A673 (cell line): Measurements from ENCODE around the gene SPON1. TPM values are rescaled to one million over a fixed set of nuclear protein-coding genes. Genes with fewer than 3 reads are reported as not detected.

Source experiments
- BruUV-seq: library from RNA; stranded (reverse); fragments of 400-500 nt; replicated peaks from 2 replicates; lab custom pipeline; 2021; lab: Mats Ljungman, UMichigan
- CTCF ChIA-PET: fragments of 300-600 bp; sonication (Branson Sonifier 250); formaldehyde crosslinking; loops from one replicate; lab custom pipeline; 2022; ENCODE audit warnings: antibody characterized with exemption; lab: Charles Lee
- POLR2A ChIA-PET: fragments of 300-600 bp; sonication (Branson Sonifier 250); formaldehyde crosslinking; loops from one replicate; lab custom pipeline; 2022; ENCODE audit warnings: antibody characterized with exemption; ENCODE audit not compliant: low non-redundant PET; lab: Charles Lee
- DNase-seq: peaks from one replicate; pipeline ENCODE4 v3.0.0-alpha.2; 2015; ENCODE audit warnings: low spot score
- H3K27ac ChIP-seq: fragments of 200-600 bp; sonication (generic); 2 replicates; pipeline ENCODE4 v1.5.1; 2016; ENCODE audit warnings: mixed run types, low read depth, mild to moderate bottlenecking, mixed read lengths, antibody characterized with exemption, low read length; ENCODE audit not compliant: poor library complexity, severe bottlenecking
- H3K27me3 ChIP-seq: fragments of 200-600 bp; sonication (generic); replicated peaks from 2 replicates; pipeline ENCODE4 v1.6.1; 2017; ENCODE audit warnings: mixed run types, low read depth, mild to moderate bottlenecking, mixed read lengths, antibody characterized with exemption, low read length; ENCODE audit not compliant: insufficient read depth, poor library complexity
- H3K36me3 ChIP-seq: fragments of 200-600 bp; sonication (generic); 2 replicates; pipeline ENCODE4 v1.6.1; 2016; ENCODE audit warnings: mixed run types, mild to moderate bottlenecking, mixed read lengths, antibody characterized with exemption, low read length; ENCODE audit not compliant: insufficient read depth, poor library complexity, severe bottlenecking
- H3K4me1 ChIP-seq: fragments of 200-600 bp; sonication (generic); 2 replicates; pipeline ENCODE4 v1.6.1; 2017; ENCODE audit warnings: mixed run types, mild to moderate bottlenecking, mixed read lengths, antibody characterized with exemption, low read length; ENCODE audit not compliant: insufficient read depth, poor library complexity, severe bottlenecking
- H3K4me3 ChIP-seq: fragments of 200-600 bp; sonication (generic); 2 replicates; pipeline ENCODE4 v1.5.1; 2016; ENCODE audit warnings: low read depth, mixed run types, mild to moderate bottlenecking, mixed read lengths, low read length; ENCODE audit not compliant: poor library complexity, severe bottlenecking
- H3K9me3 ChIP-seq: fragments of 200-600 bp; sonication (generic); 2 replicates; pipeline ENCODE4 v1.6.1; 2016; ENCODE audit warnings: mixed run types, low read depth, mild to moderate bottlenecking, mixed read lengths, antibody characterized with exemption, low read length; ENCODE audit not compliant: poor library complexity, severe bottlenecking
- EZH2 ChIP-seq: fragments of 200-600 bp; sonication (generic); IDR thresholded peaks from 2 replicates; pipeline ENCODE4 v1.6.1; 2017; ENCODE audit warnings: borderline replicate concordance, low read depth, mild to moderate bottlenecking, mixed read lengths, antibody characterized with exemption, low read length; ENCODE audit not compliant: poor library complexity, severe bottlenecking
- intact Hi-C: fragments of 100-400 bp; cut with micrococcal nuclease; formaldehyde crosslinking; loops from one replicate; pipeline ENCODE4 v1.10.0; 2022; ENCODE audit not compliant: unreplicated experiment
- total RNA-seq: library from RNA; stranded (reverse); gene quantifications from 2 replicates; pipeline ENCODE4 v1.2.3, GENCODE V29; 2021
- TF ChIP-seq, protein P1 (sequence below): fragments of 300-800, 200-600 bp; sonication (generic); conservative IDR thresholded peaks from 2 replicates; pipeline ENCODE4 v1.5.1; 2017; ENCODE audit warnings: low read depth, mild to moderate bottlenecking, antibody characterized with exemption, low read length, moderate library complexity, mixed read lengths

The SPON1 gene
- total RNA-seq, 1 experiment from 2014 or later: not detected

DNA sequence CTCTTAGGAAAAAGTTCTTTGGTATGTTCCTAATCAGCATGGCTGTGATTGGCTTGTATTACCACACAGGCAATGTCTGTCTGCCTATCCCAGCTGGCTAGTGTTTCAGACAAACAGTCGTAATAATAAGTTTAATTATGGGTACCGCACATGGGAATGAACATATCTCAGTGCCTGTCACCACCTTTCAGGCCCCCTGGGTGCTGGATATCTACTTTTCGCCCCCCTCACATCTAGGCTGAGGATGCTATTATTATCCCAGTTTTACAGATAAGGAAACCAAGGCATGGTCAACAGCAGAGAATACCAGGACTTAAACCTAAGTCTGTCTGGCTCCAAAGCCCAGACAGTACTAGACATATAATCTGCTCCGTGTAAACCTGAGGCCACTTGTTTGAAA, 174.8 kb downstream of the SPON1 start:
- intact Hi-C loops: no loop called here
- H3K27ac ChIP-seq: no peak overlapping the region
- DNase-seq: no peak
- no TSS peak for BruUV-seq
- TF ChIP-seq EZH2: no peak
- TF ChIP-seq, protein P1, sequence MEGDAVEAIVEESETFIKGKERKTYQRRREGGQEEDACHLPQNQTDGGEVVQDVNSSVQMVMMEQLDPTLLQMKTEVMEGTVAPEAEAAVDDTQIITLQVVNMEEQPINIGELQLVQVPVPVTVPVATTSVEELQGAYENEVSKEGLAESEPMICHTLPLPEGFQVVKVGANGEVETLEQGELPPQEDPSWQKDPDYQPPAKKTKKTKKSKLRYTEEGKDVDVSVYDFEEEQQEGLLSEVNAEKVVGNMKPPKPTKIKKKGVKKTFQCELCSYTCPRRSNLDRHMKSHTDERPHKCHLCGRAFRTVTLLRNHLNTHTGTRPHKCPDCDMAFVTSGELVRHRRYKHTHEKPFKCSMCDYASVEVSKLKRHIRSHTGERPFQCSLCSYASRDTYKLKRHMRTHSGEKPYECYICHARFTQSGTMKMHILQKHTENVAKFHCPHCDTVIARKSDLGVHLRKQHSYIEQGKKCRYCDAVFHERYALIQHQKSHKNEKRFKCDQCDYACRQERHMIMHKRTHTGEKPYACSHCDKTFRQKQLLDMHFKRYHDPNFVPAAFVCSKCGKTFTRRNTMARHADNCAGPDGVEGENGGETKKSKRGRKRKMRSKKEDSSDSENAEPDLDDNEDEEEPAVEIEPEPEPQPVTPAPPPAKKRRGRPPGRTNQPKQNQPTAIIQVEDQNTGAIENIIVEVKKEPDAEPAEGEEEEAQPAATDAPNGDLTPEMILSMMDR: no peak
- H3K9me3 ChIP-seq: no peaks in the 10 kb centered on the region
- CTCF ChIA-PET: no interaction called here
- POLR2A ChIA-PET: no interaction called here
- H3K36me3 ChIP-seq: no peaks in the 10 kb centered on the region
- no peak overlapping the region for H3K4me3 ChIP-seq
- H3K27me3 ChIP-seq: peaks cover 5% of the 10 kb centered on the region
- H3K4me1 ChIP-seq: no peaks in the 10 kb centered on the region

GRCh38 chr11:14140991-14141390, 178.5 kb downstream of the SPON1 start:
- no TSS peak for BruUV-seq
- CTCF ChIA-PET: no interaction called here

GRCh38 chr11:14141676-14142075, 179.2 kb downstream of the SPON1 start:
- CTCF ChIA-PET: no interaction called here
- intact Hi-C loops: no loop called here

More at GRCh38 chr11:14140991-14141390, 178.5 kb downstream of the SPON1 start:
- no peaks in the 10 kb centered on the region for H3K36me3 ChIP-seq
- no peak overlapping the region for H3K27ac ChIP-seq
- H3K4me3 ChIP-seq: no peak overlapping the region
- H3K27me3 ChIP-seq: peaks cover 12% of the 10 kb centered on the region
- TF ChIP-seq, protein P1: no peak
- TF ChIP-seq EZH2: no peak
- DNase-seq: no peak
- no peaks in the 10 kb centered on the region for H3K4me1 ChIP-seq
- no peaks in the 10 kb centered on the region for H3K9me3 ChIP-seq
- POLR2A ChIA-PET: no interaction called here
- intact Hi-C loops: no loop called here

More at GRCh38 chr11:14141676-14142075, 179.2 kb downstream of the SPON1 start:
- H3K9me3 ChIP-seq: no peaks in the 10 kb centered on the region
- BruUV-seq: no TSS peak
- H3K4me1 ChIP-seq: no peaks in the 10 kb centered on the region
- H3K36me3 ChIP-seq: no peaks in the 10 kb centered on the region
- H3K27me3 ChIP-seq: peaks cover 12% of the 10 kb centered on the region
- DNase-seq: no peak
- POLR2A ChIA-PET: interaction anchor here (0.5 kb wide), 1 partner anchor 134 kb away, joined by 4 read pairs; no protein-coding TSS in a partner anchor
- TF ChIP-seq, protein P1: no peak
- TF ChIP-seq EZH2: no peak
- no peak overlapping the region for H3K4me3 ChIP-seq
- H3K27ac ChIP-seq: no peak overlapping the region
